Fibroblast of peridontal ligament (primary cell): Measurements from ENCODE around the gene SAPCD2.
A peak's percentile ranks its signal among the peaks of the same experiment; 100 is the strongest.
"Not testable (repeated sequence)": the region's sequence is repeated elsewhere in the genome, so short reads cannot be mapped to it uniquely, and the experiment has no call there.

Experiments used
- DNase-seq: peaks from one replicate; pipeline ENCODE4 v3.0.0-alpha.2; 2010; ENCODE audit errors: extremely low read depth

SAPCD2 gene

DNA sequence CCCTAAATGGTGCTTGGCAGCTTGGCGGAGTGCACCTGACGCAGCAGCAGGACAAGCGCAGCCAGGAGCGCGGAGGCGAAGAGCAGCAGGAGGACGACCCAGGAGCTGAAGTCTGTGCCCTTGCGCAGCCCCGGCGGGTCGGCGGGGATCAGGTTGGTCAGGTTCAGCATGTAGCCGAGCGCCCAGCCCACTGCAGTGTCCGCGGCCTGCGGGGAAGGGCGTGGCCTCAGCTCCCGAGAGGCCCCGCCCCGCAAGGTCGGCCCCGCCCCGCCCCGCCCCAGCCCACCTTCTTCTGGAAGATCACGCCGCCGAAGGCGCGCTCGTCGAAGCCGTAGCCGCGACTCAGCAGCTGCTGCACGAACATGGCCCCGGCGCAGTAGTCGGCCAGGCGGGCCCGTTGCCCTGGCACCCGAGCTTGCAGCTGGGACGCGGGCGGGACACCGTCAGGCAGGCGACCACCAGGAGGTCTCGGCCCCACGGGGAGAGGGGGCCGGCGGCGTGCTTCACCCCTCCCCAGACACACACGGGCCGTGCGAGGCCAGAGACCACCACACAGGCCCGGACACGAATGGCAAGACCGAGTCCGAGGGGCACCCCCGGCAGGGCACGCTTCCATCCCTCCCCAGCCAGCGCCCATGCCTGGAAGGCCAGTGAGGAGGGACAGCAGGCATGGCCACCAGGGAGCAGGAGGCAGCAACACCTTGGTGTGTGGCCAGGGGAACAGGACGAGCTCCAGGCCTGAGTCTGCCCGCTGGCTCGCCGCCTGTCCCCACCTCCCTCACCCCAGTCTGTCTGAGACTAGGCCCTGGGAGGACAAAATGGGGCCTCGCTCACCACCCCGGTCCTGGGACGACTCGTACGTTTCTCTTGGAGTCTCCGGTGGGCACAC, 21.5 kb downstream of the SAPCD2 start:
- DNase-seq, result no peak

DNA sequence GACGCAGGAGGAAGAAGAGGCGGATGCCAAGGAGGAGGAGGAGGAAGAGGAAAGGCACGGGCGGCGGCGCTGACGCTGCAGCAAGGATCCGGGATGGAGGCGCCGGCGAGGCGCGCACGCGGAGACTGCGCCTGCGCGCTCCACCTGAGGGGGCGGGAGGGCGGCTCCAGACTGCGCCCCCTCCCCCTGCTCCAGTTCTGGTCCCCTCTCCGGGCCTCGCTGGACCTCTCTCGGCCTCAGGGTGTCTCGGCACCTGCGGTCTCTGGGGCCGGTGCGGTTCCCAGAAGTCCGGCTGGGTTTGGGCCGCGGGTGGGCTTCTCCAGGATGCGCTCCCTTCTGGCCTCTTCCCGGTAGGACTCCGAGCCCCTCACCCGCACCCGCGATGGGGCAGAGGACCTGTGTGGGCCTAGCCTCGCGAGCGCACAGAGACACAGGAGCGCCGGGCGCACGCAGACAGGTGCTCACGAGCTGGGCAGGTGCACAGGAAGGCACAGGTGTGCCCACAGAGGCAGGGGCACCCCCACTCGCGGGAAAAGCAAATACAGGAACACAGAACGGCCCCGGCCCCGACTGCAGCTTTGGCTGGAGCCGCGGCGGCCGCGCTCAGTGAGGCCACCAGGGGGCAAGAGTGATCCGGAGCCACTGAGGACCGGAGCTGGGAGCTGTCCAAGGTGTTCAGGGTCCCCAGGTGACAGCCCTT, 24.1 kb downstream of the SAPCD2 start, which contains the start of gene NPDC1:
Gene NPDC1, minus strand, starts transcription at position 90 of the 700 bp plus-strand sequence. CDS start 188 bp downstream, outside the sequence.
- peak; percentile 57 for DNase-seq

DNA sequence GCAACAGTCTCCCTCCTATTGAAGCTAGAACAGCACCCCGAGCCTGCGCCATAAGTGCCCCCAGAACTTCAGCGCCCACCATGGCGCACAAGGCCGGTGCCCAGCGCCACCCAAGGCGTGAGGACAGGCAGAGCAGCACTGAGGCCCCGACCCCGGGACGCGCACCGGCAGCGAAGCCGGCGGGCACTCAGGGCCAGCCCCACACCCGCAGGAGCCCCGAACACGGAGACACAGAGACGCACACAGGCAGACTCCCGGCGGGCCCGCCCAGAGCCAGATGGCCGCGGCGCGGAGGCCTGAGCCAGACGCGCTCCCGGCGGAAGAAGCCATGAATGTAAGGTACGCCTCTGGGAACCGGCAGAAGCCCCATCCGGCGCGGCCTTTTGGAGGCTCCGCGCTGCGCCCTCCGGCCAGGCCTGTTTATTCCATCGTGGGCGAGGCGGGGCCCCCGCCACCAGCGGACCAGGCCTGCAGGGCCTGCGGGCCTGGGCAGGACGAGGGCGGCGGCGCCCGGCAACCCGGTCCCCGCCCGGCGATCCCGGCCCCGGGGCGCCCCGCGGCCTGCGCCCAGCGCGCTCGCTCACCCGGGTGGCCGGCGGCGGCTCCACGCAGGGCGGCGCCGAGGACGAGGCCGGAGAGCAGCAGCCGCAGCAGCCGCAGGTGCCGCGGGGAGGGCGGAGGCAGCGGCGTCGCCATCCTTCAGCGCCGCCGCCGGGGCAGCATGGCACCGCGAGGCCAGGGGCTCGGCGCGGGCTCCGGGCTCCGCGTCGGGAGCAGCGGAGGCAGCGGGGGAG, 24.9 kb downstream of the SAPCD2 start:
- peak; percentile 30 for DNase-seq

GRCh38 chr9:137044502-137045177, 25.7 kb downstream of the SAPCD2 start:
- no peak for DNase-seq

GRCh38 chr9:137044037-137044436, 26.3 kb downstream of the SAPCD2 start:
- no peak for DNase-seq

DNA sequence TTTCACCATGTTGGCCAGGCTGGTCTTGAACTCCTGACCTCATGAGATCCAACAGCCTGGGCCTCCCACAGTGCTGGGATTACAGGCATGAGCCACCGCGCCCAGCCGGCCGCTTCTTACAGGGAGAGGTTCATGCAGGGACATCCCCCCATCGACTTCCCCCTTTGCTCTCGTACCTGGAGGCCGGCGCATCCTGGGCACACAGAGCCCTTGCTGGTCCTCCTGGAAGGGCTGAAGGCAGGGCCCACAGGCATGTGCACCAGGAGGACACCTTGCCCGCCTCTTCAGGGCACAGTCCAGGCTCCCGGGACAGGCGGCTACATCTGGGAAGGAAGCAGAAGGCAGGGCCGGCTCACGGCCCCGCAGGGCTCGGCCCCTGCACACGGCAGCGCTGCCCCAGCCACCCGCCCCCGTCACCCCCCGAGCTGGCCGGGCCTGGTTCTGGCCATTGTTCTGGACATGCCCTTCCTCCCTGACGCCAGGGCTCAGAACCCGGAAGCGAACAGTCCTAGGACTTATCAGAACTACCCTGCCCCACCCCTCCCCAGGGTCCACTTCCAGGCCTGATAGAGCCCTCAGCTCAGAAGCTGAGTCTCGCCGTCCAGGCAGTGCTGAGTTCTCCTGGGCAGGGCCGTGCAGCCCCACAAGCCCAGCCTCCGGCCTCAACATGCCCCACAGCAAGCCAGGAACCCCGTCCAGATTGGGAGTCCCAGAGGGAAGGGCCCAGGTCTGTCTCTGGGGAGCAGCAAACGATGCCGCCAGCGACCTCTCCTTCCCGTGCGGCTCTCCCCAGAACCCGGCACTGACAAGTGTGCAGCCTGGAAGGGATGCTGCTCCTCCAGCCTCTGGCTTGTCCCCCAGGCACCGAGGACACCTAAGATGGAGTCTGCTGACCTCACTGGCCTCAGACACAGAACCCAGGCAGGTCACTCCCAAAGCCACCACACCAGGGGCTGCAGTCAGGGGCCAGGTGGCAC, 27.3 kb downstream of the SAPCD2 start:
- DNase-seq, result no peak

DNA sequence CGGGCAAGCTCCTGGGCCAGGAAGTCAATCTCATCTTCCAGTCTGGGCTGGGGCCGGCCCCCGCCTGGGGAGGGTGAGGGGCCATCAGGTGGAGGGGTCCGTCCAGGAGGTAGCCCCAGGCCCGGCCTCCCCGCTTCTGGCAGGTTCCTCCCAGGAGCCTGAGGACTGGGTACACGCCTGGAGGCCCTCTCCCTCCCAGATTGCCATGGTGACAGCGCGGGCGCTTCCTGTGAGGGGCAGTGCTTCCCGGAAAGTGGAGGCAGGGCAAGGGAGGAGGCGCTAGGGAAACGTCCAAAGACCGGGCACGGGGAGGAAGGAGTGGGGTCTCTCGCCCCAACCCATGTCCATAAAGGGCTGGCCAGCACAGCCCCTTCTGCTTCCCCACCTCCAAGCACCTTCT, 29.2 kb downstream of the SAPCD2 start:
- DNase-seq, result no peak

DNA sequence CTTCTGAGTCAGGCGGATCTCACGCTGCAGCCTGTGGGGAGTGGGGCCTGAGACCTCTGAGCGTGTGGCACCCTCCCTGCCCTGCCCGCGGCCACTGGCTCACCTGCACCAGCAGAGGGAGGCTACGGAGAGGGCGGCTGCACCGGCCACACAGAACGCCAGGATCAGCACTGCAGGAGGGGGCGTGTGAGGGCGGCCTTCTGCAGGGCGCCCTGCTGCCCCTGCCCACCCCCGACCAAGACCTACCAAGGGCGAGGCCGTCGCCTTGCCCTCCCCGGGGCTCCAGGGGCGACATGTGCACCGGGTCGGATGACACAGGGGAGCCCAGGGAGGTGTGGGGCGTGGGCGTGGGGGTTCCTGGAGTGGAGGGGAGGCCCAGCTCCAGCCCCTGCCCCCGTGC, 29.8 kb downstream of the SAPCD2 start:
- no peak for DNase-seq

DNA sequence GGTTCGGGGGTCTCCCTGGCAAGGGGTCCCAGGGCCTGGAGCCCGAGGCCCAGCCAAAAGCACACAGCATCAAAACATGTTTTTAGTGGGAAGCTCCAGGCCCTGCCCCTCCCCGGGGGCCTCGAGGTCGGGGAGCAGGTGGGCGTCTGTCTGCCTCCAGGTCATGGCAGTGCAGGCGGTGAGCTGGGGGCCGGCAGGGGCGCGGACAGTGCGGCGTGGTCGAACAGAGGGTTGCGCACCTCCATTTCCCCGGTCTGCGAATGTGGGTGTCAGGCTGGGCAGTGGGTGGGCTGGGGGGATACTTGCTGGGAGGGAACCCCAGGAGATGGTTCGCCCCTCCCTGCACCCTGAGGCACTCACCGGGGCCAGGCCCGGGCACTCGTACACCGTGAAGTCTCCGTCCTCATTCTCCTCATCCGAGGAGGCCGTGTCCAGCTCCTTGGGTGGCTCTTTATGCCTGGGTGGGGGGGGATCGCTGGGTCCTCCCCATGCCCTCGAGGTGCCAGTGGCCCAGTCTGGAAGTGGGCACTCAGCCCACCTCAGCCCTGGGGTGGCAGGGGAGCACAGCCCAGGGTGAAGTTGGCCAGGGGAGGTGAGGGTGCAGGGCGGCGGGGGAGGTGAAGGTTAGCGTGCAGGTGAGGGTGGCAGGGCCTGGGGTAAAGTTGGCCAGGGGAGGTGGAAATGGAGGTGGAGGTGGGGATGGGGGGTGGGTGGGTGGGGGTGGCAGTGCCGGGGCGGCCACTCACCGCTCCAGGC, 30.6 kb downstream of the SAPCD2 start:
- DNase-seq, result no peak

DNA sequence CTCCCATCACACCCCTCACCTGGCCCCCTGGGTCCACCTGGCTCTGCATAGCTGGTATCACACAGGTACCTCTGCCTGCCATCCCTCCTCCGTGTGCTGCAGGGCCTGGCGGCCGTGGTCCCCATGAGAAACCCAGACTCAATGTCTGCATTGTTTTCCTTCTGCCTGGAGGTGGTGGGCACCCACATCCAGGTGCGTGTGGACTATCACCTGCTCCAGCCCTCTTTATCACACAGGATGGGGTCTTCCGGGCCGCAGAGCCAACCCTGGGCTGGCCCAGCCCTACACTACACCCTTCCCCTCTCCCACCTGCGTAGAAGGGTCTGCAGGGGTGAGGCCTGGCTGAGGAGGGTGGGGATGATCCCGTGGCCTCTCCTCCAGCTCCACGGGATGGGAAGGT, 31.4 kb downstream of the SAPCD2 start:
- DNase-seq, result no peak

DNA sequence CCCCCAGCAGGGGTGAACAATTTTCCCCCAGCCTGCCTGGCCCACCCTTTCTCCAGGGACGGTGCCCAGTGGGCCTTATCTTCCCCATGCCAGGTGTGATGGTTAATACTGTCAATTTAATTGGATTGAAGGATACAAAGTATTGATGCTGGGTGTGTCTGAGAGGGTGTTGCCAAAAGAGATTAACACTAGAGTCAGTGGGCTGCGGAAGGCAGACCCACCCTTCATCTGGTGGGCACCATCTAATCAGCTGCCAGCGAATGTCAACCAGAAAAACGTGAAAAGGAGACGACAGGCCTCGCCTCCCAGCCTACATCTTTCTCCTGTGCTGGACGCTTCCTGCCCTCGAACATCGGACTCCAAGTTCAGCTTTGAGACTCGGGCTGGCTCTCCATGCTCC, 32.9 kb downstream of the SAPCD2 start:
- DNase-seq, result no peak

DNA sequence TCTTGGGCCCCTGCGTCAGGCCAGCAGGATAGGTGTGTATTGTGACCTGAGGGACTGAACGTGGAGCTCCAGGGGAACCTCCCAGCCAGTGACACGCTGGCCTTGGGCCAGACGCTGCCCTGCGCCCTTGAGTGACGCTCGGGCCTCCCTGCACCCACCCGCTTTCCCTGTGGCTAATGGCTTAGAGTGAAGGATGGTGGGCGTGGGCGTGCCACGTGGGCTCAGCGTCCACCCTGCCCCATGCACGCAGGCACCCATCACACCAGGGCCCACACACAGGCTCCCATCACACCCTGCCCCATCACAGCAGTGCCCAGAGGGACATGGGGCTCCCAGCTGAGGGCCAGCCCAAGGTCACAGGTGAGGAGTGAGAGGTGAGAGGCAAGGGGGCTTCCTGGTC, 33.3 kb downstream of the SAPCD2 start:
- no peak for DNase-seq

DNA sequence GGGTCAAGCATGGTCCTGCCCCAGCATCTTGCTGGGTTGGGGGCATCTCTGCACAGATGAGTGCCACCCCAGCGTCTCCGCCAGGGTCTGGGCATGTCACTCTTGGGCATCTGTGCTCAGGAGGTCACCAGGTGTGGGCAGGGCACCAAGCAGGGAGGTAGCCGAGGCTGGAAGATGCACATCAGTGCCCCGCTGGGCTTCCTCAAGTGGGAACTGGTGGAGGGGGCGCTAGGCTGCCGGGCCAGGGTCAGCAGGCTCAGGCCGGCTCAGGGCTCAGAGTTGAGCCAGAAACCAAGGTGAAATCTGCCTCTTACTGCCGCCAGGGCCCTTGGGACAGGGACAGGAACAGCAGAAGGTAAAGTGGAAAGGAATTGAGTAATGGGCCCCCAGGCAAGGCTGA, 34.4 kb downstream of the SAPCD2 start:
- DNase-seq, result no peak

GRCh38 chr9:137035507-137035834, 34.9 kb downstream of the SAPCD2 start:
- DNase-seq, result no peak

DNA sequence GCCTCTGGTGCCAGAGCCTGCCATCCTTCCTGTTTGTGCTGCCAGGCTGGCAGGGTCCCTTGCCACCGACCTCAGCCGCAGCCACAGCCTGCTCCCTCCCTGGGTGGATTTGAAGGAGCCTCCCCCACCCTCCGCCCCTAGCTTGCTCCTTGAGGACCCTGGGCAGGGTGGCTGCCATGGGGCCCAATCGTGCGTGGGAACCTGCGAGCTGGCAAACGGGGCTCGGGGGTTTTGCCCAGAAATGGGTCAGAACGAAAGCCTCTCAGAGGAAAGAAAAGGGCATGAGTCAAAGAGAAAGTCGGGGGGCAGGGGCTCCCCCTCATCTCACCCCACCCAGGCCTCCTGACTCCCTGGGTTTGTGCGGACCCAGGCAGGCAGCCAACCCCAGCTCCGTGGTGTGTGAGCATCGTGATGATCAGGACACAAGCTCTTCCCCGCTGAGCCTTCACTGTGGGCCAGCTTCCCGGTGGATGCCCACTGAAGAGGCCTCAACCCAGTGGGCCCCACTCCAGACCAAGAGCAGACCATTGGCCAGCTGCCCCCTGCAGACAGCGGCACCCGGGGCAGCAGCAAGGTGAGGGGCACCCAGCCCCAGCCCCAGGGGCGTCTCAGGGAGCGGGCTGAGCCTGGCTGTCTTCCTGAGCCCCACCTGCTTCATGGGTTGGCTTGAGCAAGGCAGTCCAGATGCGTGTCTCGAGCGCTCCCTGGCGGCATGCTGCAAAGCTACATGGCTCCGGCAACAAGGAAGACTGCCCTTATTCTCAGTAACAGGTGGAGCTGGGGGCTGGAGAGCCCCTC, 35.4 kb downstream of the SAPCD2 start:
- DNase-seq, result peak; percentile 76

DNA sequence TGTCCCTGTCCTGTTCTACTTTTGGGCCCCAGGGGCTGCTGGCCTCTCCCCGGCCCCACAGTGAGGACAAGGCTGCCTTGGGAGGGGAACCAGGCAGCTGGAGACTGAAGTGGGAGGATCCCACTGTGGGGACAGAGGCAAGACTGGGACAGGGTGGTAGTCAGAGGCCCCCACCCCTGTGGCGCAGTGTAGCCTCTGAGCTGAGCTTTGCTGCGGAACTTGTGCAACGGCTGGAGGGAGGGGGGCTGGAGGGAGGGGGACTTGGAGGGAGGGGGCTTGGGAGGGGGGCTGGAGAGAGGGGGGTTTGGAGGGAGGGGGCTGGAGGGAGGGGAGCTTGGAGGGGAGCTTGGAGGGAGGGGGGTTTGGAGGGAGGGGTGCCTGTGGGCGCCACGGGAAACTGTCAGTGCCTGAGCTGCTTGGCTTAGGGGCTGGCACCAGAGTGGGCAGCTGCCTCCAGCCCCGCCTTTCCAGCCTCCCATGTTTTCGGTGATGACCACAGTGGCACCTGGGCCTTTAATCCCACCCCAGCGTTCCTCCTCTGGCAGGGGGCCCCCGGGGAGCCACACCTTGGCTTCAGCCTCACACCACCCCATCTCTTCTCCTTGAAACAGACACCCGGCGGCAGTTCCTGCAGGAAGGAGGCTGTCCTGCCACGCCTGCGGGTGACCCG, 36.2 kb downstream of the SAPCD2 start:
- no peak for DNase-seq

GRCh38 chr9:137033481-137033880, 36.9 kb downstream of the SAPCD2 start:
- not testable (repeated sequence) for DNase-seq

DNA sequence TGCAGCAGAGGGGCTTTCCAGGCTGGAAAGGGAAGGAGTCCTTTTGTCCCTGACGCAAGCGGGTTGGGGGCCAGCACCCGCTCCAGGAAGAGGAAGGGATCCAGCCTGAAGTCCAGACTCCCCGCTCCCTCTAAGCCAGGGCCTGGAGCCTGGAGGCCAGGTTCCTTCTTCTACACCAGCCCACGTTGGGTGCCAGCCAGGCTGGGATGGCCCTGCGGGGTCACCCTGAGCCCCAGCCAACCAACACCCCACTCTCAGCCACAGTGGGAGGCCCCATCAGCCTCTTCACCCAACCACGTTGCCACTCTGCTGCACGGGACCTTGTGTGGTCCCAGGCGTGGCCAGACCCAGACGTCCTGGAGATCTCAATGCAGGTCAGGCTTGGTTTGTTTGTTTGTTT, 37.5 kb downstream of the SAPCD2 start:
- DNase-seq, result no peak
